ENCODE data around the gene CC2D1A.

DNA sequence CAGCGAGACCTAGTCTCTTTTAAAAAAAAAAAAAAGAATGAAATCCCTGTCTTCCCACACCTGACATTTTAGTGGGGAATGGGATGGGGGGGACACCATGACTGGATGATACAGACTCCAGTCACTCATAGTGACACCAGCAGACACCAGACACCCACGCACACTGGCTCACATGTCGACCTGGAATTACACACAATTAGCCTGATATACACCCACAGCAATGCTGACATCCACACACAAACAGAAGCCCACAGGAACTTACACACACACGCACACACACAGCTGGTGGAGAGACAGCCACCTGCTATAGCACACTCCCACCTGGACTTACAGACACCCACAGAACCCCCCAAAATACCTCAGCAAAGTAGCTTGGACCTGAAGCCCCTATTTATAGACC is 37.3 kb upstream of the CC2D1A start:
- TF ChIP-seq EP300 (IDR thresholded peaks at IDR 0.05) (no peak), POLR2A (IDR thresholded peaks at IDR 0.05) (no peak)
- TF ChIP-seq, protein P1, sequence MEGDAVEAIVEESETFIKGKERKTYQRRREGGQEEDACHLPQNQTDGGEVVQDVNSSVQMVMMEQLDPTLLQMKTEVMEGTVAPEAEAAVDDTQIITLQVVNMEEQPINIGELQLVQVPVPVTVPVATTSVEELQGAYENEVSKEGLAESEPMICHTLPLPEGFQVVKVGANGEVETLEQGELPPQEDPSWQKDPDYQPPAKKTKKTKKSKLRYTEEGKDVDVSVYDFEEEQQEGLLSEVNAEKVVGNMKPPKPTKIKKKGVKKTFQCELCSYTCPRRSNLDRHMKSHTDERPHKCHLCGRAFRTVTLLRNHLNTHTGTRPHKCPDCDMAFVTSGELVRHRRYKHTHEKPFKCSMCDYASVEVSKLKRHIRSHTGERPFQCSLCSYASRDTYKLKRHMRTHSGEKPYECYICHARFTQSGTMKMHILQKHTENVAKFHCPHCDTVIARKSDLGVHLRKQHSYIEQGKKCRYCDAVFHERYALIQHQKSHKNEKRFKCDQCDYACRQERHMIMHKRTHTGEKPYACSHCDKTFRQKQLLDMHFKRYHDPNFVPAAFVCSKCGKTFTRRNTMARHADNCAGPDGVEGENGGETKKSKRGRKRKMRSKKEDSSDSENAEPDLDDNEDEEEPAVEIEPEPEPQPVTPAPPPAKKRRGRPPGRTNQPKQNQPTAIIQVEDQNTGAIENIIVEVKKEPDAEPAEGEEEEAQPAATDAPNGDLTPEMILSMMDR (IDR thresholded peaks at IDR 0.05) = no peak

Measured in tibial nerve (tissue), 4 donors.